B cell (primary cell): ENCODE results near the gene KCNC3. TPM values are rescaled to one million over a fixed set of nuclear protein-coding genes. Genes with fewer than 3 reads are reported as not detected.

Experiments
- ATAC-seq: fragments of 200-7000 bp; cut with Tn5 transposase; one replicate; pipeline ENCODE4 v1.10.0; 2021; ENCODE audit warnings: low read depth, mild to moderate bottlenecking, moderate number of reproducible peaks, moderate library complexity
- CTCF ChIA-PET: fragments of 350-600 bp; sonication (Branson Sonifier 250); formaldehyde crosslinking; loops from one replicate; lab custom pipeline; 2021; ENCODE audit warnings: antibody characterized with exemption, inconsistent platforms; lab: Charles Lee
- POLR2A ChIA-PET: fragments of 350-600 bp; sonication (Branson Sonifier 250); formaldehyde crosslinking; loops from one replicate; lab custom pipeline; 2021; ENCODE audit warnings: antibody characterized with exemption; lab: Charles Lee
- DNase-seq: peaks from one replicate; pipeline ENCODE4 v3.0.0; 2013
- H2AFZ ChIP-seq: 2 replicates; pipeline ENCODE4 v1.6.1; 2012; ENCODE audit warnings: mild to moderate bottlenecking, low read depth, low read length; ENCODE audit not compliant: insufficient read depth, poor library complexity, severe bottlenecking
- H3K27ac ChIP-seq, 2 donors: 1 replicate in 1 of 2; 2 replicates in 1 of 2; pipeline ENCODE4 v1.5.1; 2012 to 2013; ENCODE audit warnings: low read length in 2 of 2, mild to moderate bottlenecking in 2 of 2, moderate library complexity in 1 of 2
- H3K27me3 ChIP-seq, 4 experiments: fragments of 200-600 bp in 1 of 4; sonication (generic) in 1 of 4; replicated peaks in 1 of 4; 1 replicate in 2 of 4; 2 replicates in 2 of 4; pipeline versions ENCODE4 v1.6.1 to v1.7.0; 2013 to 2016; ENCODE audit warnings: low read length in 3 of 4, mild to moderate bottlenecking in 2 of 4, mixed read lengths in 1 of 4, moderate library complexity in 1 of 4; ENCODE audit not compliant: insufficient read depth in 4 of 4, control insufficient read depth in 3 of 4; ENCODE audit errors: control extremely low read depth in 1 of 4
- H3K36me3 ChIP-seq, 2 experiments: replicated peaks in 1 of 2; 1 replicate in 1 of 2; 2 replicates in 1 of 2; pipeline versions ENCODE4 v1.6.1 to v1.7.1; 2013; ENCODE audit warnings: low read length in 1 of 2; ENCODE audit not compliant: insufficient read depth in 2 of 2, control insufficient read depth in 1 of 2; ENCODE audit errors: control extremely low read depth in 1 of 2, extremely low read depth in 1 of 2
- H3K4me1 ChIP-seq, 2 donors: fragments of 200-600 bp in 1 of 2; sonication (generic) in 1 of 2; 1 replicate in 1 of 2; 2 replicates in 1 of 2; pipeline versions ENCODE4 v1.5.1 to v1.6.1; 2013 to 2017; ENCODE audit warnings: low read length in 2 of 2; ENCODE audit not compliant: control insufficient read depth in 2 of 2, insufficient read depth in 2 of 2
- H3K4me2 ChIP-seq: replicated peaks from 2 replicates; pipeline ENCODE3; 2012; ENCODE audit warnings: mild to moderate bottlenecking, low read depth, low read length; ENCODE audit not compliant: poor library complexity, severe bottlenecking
- H3K4me3 ChIP-seq, 5 experiments: fragments of 200-600 bp in 1 of 5; sonication (generic) in 1 of 5; 1 replicate in 3 of 5; 2 replicates in 2 of 5; pipeline versions ENCODE4 v1.5.1 to v1.7.0; 2011 to 2016; ENCODE audit warnings: low read length in 4 of 5, mild to moderate bottlenecking in 4 of 5, low read depth in 2 of 5, control low read depth in 1 of 5, moderate library complexity in 1 of 5; ENCODE audit not compliant: insufficient read depth in 1 of 5; ENCODE audit errors: control extremely low read depth in 1 of 5, extremely low read depth in 1 of 5
- H3K79me2 ChIP-seq: fragments of 200-600 bp; sonication (generic); one replicate; pipeline ENCODE4 v1.6.0; 2016; ENCODE audit warnings: low read length; ENCODE audit not compliant: control insufficient read depth, insufficient read depth
- H3K9ac ChIP-seq: fragments of 200-600 bp; sonication (generic); 2 replicates; pipeline ENCODE4 v1.6.1; 2017; ENCODE audit warnings: mild to moderate bottlenecking, low read length, moderate library complexity
- H3K9me3 ChIP-seq, 3 donors: one replicate each; pipeline versions ENCODE4 v1.6.1 to v1.7.1; 2013; ENCODE audit warnings: low read length in 2 of 3; ENCODE audit not compliant: control insufficient read depth in 2 of 3, insufficient read depth in 1 of 3; ENCODE audit errors: control extremely low read depth in 1 of 3
- H4K20me1 ChIP-seq: 2 replicates; pipeline ENCODE4 v1.6.0; 2012; ENCODE audit warnings: mild to moderate bottlenecking, low read length; ENCODE audit not compliant: insufficient read depth, control insufficient read depth, poor library complexity, severe bottlenecking
- H3K27ac Mint-ChIP-seq: one replicate; pipeline ENCODE4 v1.8.0; 2021; ENCODE audit warnings: mixed read lengths
- H3K27me3 Mint-ChIP-seq: one replicate; pipeline ENCODE4 v1.8.0; 2021; ENCODE audit warnings: mixed read lengths
- H3K4me1 Mint-ChIP-seq: one replicate; pipeline ENCODE4 v1.8.0; 2021; ENCODE audit warnings: mixed read lengths
- H3K4me3 Mint-ChIP-seq: one replicate; pipeline ENCODE4 v1.8.0; 2021; ENCODE audit warnings: mixed read lengths
- H3K9me3 Mint-ChIP-seq: one replicate; pipeline ENCODE4 v1.8.0; 2022; ENCODE audit warnings: mixed read lengths; ENCODE audit not compliant: insufficient read depth
- CTCF ChIP-seq: fragments of 200-600 bp; IDR thresholded peaks from one replicate; pipeline ENCODE4 v1.8.0; 2022; ENCODE audit warnings: antibody characterized with exemption, mild to moderate bottlenecking
- EZH2 ChIP-seq: IDR thresholded peaks from 2 replicates; pipeline ENCODE4 v1.6.1; 2012; ENCODE audit warnings: borderline replicate concordance, low read depth, mild to moderate bottlenecking, moderate library complexity, low read length; ENCODE audit not compliant: insufficient read depth, poor library complexity, severe bottlenecking
- WGBS: methylation state at CpG from one replicate; pipeline ENCODE4 v1.1.5; 2013; ENCODE audit warnings: missing lambda C conversion rate; ENCODE audit not compliant: insufficient coverage; 5-methylcytosine and 5-hydroxymethylcytosine counted together
- intact Hi-C: fragments of 100-400 bp; cut with micrococcal nuclease; formaldehyde crosslinking; loops from one replicate; pipeline ENCODE4 v1.10.0; 2022
- polyA plus RNA-seq: library from polyadenylated mRNA; depleted of rRNA; stranded (reverse); fragments of >200 nt; gene quantifications from 2 replicates; pipeline ENCODE4 v1.2.3, GENCODE V29; 2012
- total RNA-seq, 2 donors: library from RNA; stranded (reverse); fragments of 120-200 nt in 1 of 2; gene quantifications; 1 replicate in 1 of 2; 2 replicates in 1 of 2; pipeline versions ENCODE4 v1.2.3 to v1.2.4, GENCODE V29; 2013 to 2022

The KCNC3 gene
- total and polyA plus RNA-seq, 2 donors (not counting 1 experiment from before 2014, with no cell fraction given), result 12.3 to 23.0 TPM

DNA sequence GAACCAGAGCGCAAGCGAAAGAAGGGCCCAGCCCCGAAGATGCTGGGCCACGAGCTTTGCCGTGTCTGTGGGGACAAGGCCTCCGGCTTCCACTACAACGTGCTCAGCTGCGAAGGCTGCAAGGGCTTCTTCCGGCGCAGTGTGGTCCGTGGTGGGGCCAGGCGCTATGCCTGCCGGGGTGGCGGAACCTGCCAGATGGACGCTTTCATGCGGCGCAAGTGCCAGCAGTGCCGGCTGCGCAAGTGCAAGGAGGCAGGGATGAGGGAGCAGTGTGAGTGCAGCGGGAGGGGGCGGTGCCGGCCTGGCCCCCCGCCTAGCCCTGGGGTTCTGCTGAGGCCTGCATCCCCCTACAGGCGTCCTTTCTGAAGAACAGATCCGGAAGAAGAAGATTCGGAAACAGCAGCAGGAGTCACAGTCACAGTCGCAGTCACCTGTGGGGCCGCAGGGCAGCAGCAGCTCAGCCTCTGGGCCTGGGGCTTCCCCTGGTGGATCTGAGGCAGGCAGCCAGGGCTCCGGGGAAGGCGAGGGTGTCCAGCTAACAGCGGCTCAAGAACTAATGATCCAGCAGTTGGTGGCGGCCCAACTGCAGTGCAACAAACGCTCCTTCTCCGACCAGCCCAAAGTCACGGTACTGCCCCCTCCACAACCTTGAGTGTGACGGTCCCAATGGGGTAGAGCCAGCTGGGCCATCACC is 49.1 kb upstream of the KCNC3 start:
- ChIA-PET POLR2A (no interaction called here), CTCF (interaction anchor here (0.9 kb wide), 1 partner anchor 10 kb away, joined by 3 read pairs; no protein-coding TSS in a partner anchor)
- H3K27me3 ChIP-seq, result no peaks in the 10 kb centered on the region
- peaks cover 22% of the 10 kb centered on the region for H3K4me1 Mint-ChIP-seq
- H3K4me2 ChIP-seq, result no peak overlapping the region
- peaks cover 6 to 17% of the 10 kb centered on the region in 2 donors for H3K4me1 ChIP-seq
- TF ChIP-seq CTCF (no peak), EZH2 (no peak)
- H3K36me3 ChIP-seq, result peaks cover 1 to 56% of the 10 kb centered on the region in 2 experiments
- H4K20me1 ChIP-seq, result peaks cover 50% of the 10 kb centered on the region
- WGBS, result 99% methylated on average over 36 of the region's 36 CpGs
- H3K79me2 ChIP-seq, result peaks cover 17% of the 10 kb centered on the region
- DNase-seq (peak; percentile 36), ATAC-seq (no peak)
- peak overlapping the region; percentile 65 for H3K4me3 Mint-ChIP-seq
- no peaks in the 10 kb centered on the region for H3K9me3 Mint-ChIP-seq
- no peak overlapping the region for H3K27ac ChIP-seq
- H3K9me3 ChIP-seq, result no peaks in the 10 kb centered on the region
- no peaks in the 10 kb centered on the region for H3K27me3 Mint-ChIP-seq
- H3K27ac Mint-ChIP-seq, result no peak overlapping the region
- intact Hi-C loops, result no loop called here
- H3K9ac ChIP-seq, result no peak overlapping the region
- no peak overlapping the region for H3K4me3 ChIP-seq
- H2AFZ ChIP-seq, result no peak overlapping the region

DNA sequence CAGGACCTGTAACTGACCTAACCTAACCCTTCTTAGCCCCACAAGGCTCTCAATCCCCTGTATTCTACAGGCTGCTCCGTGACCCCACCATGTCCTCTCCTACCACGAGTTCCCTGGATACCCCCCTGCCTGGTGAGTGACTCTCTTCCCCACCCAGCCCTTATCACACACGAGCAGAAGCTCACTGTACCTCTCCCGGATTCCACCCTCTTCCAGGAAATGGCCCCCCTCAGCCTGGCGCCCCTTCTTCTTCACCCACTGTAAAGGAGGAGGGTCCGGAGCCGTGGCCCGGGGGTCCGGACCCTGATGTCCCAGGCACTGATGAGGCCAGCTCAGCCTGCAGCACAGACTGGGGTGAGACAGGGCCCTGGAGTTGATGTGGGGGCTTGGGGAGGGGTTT is 48.3 kb upstream of the KCNC3 start:
- intact Hi-C loops, result loop anchor here (2.0 kb wide), 4 partner anchors 21 to 427 kb away; no protein-coding TSS in a partner anchor
- WGBS, result 65% methylated on average over 3 of the region's 9 CpGs
- Histone ChIP-seq H3K36me3 (peaks cover 1 to 53% of the 10 kb centered on the region in 2 experiments), H3K9ac (no peak overlapping the region), H2AFZ (no peak overlapping the region), H3K79me2 (peaks cover 17% of the 10 kb centered on the region), H3K9me3 (no peaks in the 10 kb centered on the region), H4K20me1 (peaks cover 50% of the 10 kb centered on the region), H3K4me2 (peak overlapping the region; percentile 89), H3K27ac (peak overlapping the region in 1 of 2 donors; percentile 41), H3K4me1 (peaks cover 6 to 14% of the 10 kb centered on the region in 2 donors), H3K4me3 (no peak overlapping the region), H3K27me3 (no peaks in the 10 kb centered on the region)
- Mint-ChIP-seq H3K27ac (peak overlapping the region; percentile 83), H3K27me3 (no peaks in the 10 kb centered on the region), H3K4me1 (peaks cover 19% of the 10 kb centered on the region), H3K4me3 (peak overlapping the region; percentile 97), H3K9me3 (no peaks in the 10 kb centered on the region)
- DNase-seq, result no peak
- ChIA-PET CTCF (interaction anchor here (0.9 to 2.9 kb wide), 2 partner anchors 9 to 83 kb away, joined by 3 to 15 read pairs; no protein-coding TSS in a partner anchor), POLR2A (no interaction called here)
- ATAC-seq, result no peak
- TF ChIP-seq EZH2, result no peak
- no peak for TF ChIP-seq CTCF
